Left cardiac atrium (tissue), 4 donors: ENCODE data around the gene MYH7B. TPM values are rescaled to one million over a fixed set of nuclear protein-coding genes. Genes with fewer than 3 reads are reported as not detected.

Source experiments
- ATAC-seq, 2 donors: fragments of 200-7000 bp; cut with Tn5 transposase; one replicate each; pipeline ENCODE4 v1.9.1; 2020; ENCODE audit warnings: mild to moderate bottlenecking in 2 of 2, moderate library complexity in 2 of 2
- DNase-seq: peaks from one replicate; pipeline ENCODE4 v3.0.0-alpha.2; 2020
- intact Hi-C, 2 donors: fragments of 100-400 bp; cut with DNase I; formaldehyde crosslinking; loops; one replicate each; pipeline versions ENCODE4 v1.14.1 to v1.15.1; 2022 to 2023
- microRNA-seq, 2 donors: library from miRNA; unstranded; fragments of <30 nt; microRNA quantifications; one replicate each; pipeline ENCODE4 v1.2.0, GENCODE V29; 2020
- total RNA-seq, 2 donors: library from RNA; stranded (reverse); fragmentation: NEBNext Ultra II Directional; extraction: Animal tissue kit (Norgen Biotek cat#: 25700); gene quantifications; one replicate each; pipeline ENCODE4 v1.2.1, GENCODE V29; 2021
- donor health status: DM: no; HTN: yes; CAD: no.
- donor health status: DM: no; HTN: yes; CAD: no; lungs with severe emphysema.
- donor health status: DM: yes; HTN: yes; CAD: no.
- donor health status: Dilated cardiomyopathy.

Gene MYH7B
- total RNA-seq, 2 donors from 2014 or later = 82.3 to 89.0 TPM

GRCh38 chr20:35000922-35001595 is 45.4 kb downstream of the MYH7B start:
- intact Hi-C loops = no loop called here
- DNase-seq (peak; percentile 26), ATAC-seq (no peak)

GRCh38 chr20:35001596-35002362 is 46.1 kb downstream of the MYH7B start:
- peak; percentile 22 for DNase-seq
- intact Hi-C loops = no loop called here
- ATAC-seq = no peak

- intact Hi-C loops = no loop called here
- peak in 1 of 2 donors; percentile 5 for ATAC-seq
- DNase-seq = peak; percentile 5
Measured at GRCh38 chr20:35002426-35003210, 47.0 kb downstream of the MYH7B start.

GRCh38 chr20:35003211-35004031 is 47.8 kb downstream of the MYH7B start:
- intact Hi-C loops = no loop called here
- ATAC-seq = no peak
- peak; percentile 15 for DNase-seq

GRCh38 chr20:35004051-35004725 is 48.5 kb downstream of the MYH7B start:
- ATAC-seq = no peak
- peak; percentile 20 for DNase-seq
- intact Hi-C loops = no loop called here

GRCh38 chr20:35004749-35005462 is 49.2 kb downstream of the MYH7B start:
- DNase-seq (peak; percentile 6), ATAC-seq (no peak)
- intact Hi-C loops = no loop called here

Small RNA genes within 50 kb of the gene (microRNA-seq; reads per million reads assigned to microRNA genes)
- gene MIR499A = 0 to 0.20 reads per million in 2 donors
- gene MIR499B = 0 reads per million in 2 donors

Other genes with a start within 250 kb of the MYH7B start
- gene NCOA6, start 130.2 kb upstream of the MYH7B start, total RNA-seq = 10 to 100 TPM; 16.7 to 19.8 TPM
- 10 to 100 TPM; 14.3 to 16.9 TPM for gene GGT7, start 83.0 kb upstream of the MYH7B start, total RNA-seq
- 100 to 1,000 TPM in 1 of 2 donors, 10 to 100 TPM in 1; 80.8 to 118 TPM for gene ACSS2, start 79.3 kb upstream of the MYH7B start, total RNA-seq
- 10 to 100 TPM; 20.1 to 27.2 TPM for gene GSS, start 62 bp upstream of the MYH7B start, total RNA-seq
- 10 to 100 TPM; 32.6 to 47.1 TPM for gene TRPC4AP, start 136.9 kb downstream of the MYH7B start, total RNA-seq
- gene EDEM2, start 191.5 kb downstream of the MYH7B start, total RNA-seq = 10 to 100 TPM; 16.6 to 25.6 TPM
- gene PROCR, start 216.2 kb downstream of the MYH7B start, total RNA-seq = 10 to 100 TPM; 26.9 to 41.9 TPM